Epithelial cell of proximal tubule (primary cell): ENCODE data around the gene ATP6V1B1. TPM values are rescaled to one million over a fixed set of nuclear protein-coding genes. Genes with fewer than 3 reads are reported as not detected.

Experiments used
- DNase-seq: peaks from one replicate; pipeline ENCODE4 v3.0.0-alpha.2; 2011; ENCODE audit warnings: low read depth
- H3K4me3 ChIP-seq: 2 replicates; pipeline ENCODE4 v1.5.1; 2011; ENCODE audit warnings: low read depth, mild to moderate bottlenecking, low read length
- CTCF ChIP-seq: conservative IDR thresholded peaks from 2 replicates; pipeline ENCODE4 v1.5.1; 2012; ENCODE audit warnings: low read depth, mild to moderate bottlenecking, low read length
- total RNA-seq: library from RNA; depleted of rRNA; stranded (reverse); fragments of >200 nt; gene quantifications from 2 replicates; pipeline ENCODE4 v1.2.3, GENCODE V29; 2015

ATP6V1B1 gene
- total RNA-seq, 1 donor from 2014 or later: 0.81 TPM

- H3K4me3 ChIP-seq: no peak overlapping the region
- no peak for DNase-seq
- no peak for TF ChIP-seq CTCF
Observed at GRCh38 chr2:70895998-70896764, 39.5 kb upstream of the ATP6V1B1 start.

DNA sequence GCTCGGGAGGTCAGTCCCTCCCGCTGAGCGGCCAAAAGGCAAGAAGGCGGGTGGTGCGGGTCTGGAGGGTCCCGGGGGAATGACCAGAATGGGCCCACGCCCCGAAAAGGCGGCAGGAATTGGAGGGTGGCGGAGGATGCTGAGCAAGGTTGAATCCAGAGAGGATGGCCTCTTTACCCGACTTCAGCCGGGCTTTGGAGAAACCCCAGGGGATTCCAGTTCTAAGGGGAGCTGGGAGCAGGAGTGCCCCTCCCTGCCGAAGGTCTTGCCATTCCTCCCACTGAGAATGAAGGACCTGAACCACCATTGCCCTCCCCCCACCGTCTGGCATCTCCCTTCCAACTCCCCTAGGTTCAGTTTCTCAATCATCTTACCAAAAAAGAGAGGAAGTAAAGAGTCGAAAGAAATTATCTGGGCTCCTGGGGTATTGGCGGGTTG lies 38.9 kb upstream of the ATP6V1B1 start:
- no peak overlapping the region for H3K4me3 ChIP-seq
- TF ChIP-seq CTCF: no peak
- DNase-seq: no peak

GRCh38 chr2:70897203-70897976 lies 38.3 kb upstream of the ATP6V1B1 start:
- no peak for TF ChIP-seq CTCF
- DNase-seq: no peak
- no peak overlapping the region for H3K4me3 ChIP-seq

GRCh38 chr2:70897977-70898226 lies 37.8 kb upstream of the ATP6V1B1 start:
- TF ChIP-seq CTCF: no peak
- no peak overlapping the region for H3K4me3 ChIP-seq
- no peak for DNase-seq

DNA sequence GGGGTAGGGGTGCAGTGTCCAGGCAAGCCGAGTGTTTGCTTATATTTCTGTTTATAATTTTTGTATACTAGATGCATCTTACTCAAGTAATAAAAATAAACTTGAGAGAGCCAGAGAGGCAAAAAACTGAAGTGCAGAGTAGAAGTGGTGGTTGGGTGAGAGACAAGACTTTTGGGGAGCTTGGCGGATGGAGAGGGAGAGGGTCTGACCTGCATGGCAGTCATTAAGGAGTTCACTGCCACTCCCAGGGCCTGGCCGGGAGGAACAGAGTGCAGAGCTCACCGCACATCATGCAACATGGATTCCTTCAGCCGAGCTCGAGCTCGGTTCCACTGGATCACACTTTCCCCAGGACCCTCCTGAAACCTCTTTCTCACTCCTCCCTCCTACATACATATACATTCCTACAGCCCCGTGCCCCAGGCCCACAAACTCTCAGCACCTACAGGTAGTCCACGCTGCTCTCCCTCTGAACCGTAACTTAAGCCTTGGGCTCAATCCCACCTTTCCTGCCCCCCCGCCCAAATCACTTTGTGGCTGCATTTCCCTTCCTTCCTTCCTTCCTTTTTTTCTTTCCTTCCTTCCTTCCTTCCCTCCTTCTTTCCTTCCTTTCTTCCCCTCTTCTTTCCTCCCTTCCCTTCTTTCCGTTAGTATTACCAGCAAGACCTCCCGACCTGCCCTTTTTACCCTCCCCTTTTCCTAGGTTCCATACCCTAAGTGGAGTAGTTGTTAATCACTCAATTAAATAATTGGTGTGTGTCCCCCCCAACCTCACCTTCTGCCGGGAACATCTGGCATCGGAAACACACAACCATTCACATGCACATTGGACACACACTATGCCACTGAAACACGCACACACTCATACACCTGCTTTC lies 37.1 kb upstream of the ATP6V1B1 start:
- no peak for TF ChIP-seq CTCF
- no peak overlapping the region for H3K4me3 ChIP-seq
- DNase-seq: no peak

DNA sequence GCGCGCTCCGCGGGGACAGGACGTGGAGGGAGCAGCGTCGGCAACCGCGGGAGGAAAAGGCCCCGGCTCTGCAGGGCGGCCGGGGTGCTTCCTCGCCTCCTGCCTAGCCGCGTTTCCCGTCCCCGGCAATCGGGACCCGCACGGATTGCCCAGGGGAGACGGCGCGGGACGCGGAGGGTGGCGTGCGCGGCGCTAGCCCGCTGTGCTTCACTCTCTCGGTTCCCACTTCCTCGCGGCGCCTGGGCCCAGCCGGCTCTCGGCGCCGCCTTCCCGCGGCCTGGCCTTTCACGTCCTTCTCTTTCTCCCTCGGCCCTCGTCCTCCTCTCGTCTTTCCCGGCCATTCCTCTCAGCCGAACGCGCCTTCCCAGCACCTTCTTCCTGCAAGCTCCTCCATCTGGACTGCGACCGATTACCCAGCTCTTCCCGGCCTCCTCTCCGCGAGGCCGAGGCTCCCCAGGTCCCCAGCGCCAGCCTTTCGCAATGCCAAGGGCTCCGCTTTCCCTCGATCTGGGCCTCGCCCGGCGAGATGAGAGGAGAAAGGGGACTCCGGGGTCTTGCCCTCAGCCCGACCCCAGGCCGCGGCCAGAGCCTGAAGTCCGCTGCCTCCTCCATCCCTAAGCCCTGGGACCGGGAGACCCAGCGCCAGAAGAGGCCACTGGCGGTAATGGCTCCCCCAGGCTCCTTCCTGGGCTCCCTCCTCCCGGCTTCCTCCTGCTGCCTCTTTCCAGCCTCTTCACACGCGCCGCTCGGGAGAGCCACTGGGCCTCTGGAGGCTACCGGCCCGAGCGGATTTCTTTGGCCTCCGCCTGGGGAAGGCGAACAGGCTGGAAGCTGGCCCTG lies 34.3 kb upstream of the ATP6V1B1 start:
- H3K4me3 ChIP-seq: peak overlapping the region; percentile 41
- DNase-seq: no peak
- TF ChIP-seq CTCF: no peak
